BE2C (cell line): Measurements from ENCODE around the gene WDFY3.

Source experiments
- DNase-seq: peaks from one replicate; pipeline ENCODE4 v3.0.0-alpha.2; 2020
- H3K27me3 ChIP-seq: fragments of 250-450 bp; sonication (Bioruptor Pico); 2 replicates; pipeline ENCODE4 v1.5.1; 2020; ENCODE audit warnings: mild to moderate bottlenecking
- H3K36me3 ChIP-seq: fragments of 250-450 bp; sonication (Bioruptor Pico); 2 replicates; pipeline ENCODE4 v1.5.1; 2020; ENCODE audit warnings: mild to moderate bottlenecking
- H3K4me1 ChIP-seq: fragments of 250-450 bp; sonication (Bioruptor Pico); 2 replicates; pipeline ENCODE4 v1.5.1; 2020
- H3K4me3 ChIP-seq: 2 replicates; pipeline ENCODE4 v1.5.1; 2011; ENCODE audit warnings: low read depth, low read length
- H3K9me3 ChIP-seq: fragments of 250-450 bp; sonication (Bioruptor Pico); 2 replicates; pipeline ENCODE4 v1.5.1; 2020
- CTCF ChIP-seq: IDR thresholded peaks from 2 replicates; pipeline ENCODE4 v1.5.1; 2012; ENCODE audit warnings: mild to moderate bottlenecking, low read depth, low read length

The WDFY3 gene

GRCh38 chr4:84727491-84727890, 239.0 kb downstream of the WDFY3 start:
- H3K4me1 ChIP-seq: no peaks in the 10 kb centered on the region
- no peak for TF ChIP-seq CTCF

DNA sequence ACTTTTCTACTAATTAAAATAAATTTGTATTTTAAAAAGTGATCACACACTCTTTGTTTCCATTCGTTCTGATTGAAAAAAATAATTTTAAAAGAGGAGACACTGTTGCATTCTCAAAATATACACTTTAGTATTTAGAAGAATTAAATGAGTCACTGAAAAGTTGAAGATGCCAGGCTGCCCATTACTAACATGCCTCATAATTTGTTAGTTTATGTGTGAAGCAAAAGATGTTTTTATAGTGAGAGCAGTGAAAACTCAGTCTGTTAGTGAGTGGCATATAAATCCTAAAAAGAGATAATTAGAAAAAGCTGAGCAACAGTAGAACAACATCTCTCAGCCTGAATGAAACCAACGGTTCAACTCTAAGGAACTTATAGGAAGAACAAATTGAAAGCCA, 240.1 kb downstream of the WDFY3 start:
- H3K9me3 ChIP-seq: no peaks in the 10 kb centered on the region
- H3K4me1 ChIP-seq: no peaks in the 10 kb centered on the region
- no peak overlapping the region for H3K4me3 ChIP-seq
- peaks cover 16% of the 10 kb centered on the region for H3K36me3 ChIP-seq
- H3K27me3 ChIP-seq: no peaks in the 10 kb centered on the region
- DNase-seq: no peak
- TF ChIP-seq CTCF: no peak

More at GRCh38 chr4:84727491-84727890, 239.0 kb downstream of the WDFY3 start:
- DNase-seq: no peak
- peaks cover 11% of the 10 kb centered on the region for H3K36me3 ChIP-seq
- H3K27me3 ChIP-seq: no peaks in the 10 kb centered on the region
- no peak overlapping the region for H3K4me3 ChIP-seq
- no peaks in the 10 kb centered on the region for H3K9me3 ChIP-seq

DNA sequence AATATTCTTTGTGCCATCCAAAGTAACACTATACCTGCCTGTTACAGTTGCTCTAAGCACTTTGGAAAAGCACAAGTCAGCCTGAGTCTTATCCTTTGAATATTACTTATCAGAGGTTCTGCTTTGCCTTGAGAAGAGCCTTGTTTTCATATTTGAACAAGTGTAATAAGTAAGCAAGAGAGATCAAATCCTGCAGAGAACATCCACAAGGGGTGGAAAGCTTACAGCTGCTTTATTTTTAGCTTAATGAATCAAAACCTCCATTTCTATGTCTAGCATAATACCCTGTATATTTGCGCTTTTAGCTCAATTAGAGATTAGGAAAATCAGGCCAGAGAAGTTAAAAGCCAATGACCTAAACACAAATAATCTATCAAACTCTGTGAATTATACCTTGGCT, 243.8 kb downstream of the WDFY3 start:
- H3K27me3 ChIP-seq: no peaks in the 10 kb centered on the region
- DNase-seq: no peak
- no peak overlapping the region for H3K4me3 ChIP-seq
- H3K9me3 ChIP-seq: no peaks in the 10 kb centered on the region
- H3K4me1 ChIP-seq: no peaks in the 10 kb centered on the region
- peaks cover 34% of the 10 kb centered on the region for H3K36me3 ChIP-seq
- TF ChIP-seq CTCF: no peak

DNA sequence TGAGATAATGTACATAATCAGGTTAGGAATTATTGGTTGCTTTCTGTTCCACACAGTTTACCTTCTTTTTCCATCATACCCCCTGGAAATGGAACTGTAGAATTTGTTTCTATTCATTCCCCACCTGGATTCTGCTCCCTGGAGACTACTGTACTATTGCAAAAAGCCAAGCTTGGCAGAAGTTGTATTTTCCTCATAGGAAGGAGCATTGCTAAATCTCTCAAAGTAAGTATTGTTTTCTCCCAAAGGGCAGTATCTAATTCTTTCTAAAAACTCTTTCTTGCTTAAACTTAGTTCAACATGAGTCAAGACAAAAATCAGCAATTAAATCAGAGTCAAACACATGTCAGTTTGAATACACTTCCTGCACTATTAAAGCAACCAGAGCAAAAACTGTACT, 247.4 kb downstream of the WDFY3 start:
- no peaks in the 10 kb centered on the region for H3K9me3 ChIP-seq
- H3K4me3 ChIP-seq: no peak overlapping the region
- DNase-seq: no peak
- TF ChIP-seq CTCF: no peak
- H3K4me1 ChIP-seq: no peaks in the 10 kb centered on the region
- H3K36me3 ChIP-seq: peaks cover 31% of the 10 kb centered on the region
- H3K27me3 ChIP-seq: no peaks in the 10 kb centered on the region

GRCh38 chr4:84718699-84719098, 247.8 kb downstream of the WDFY3 start:
- Histone ChIP-seq H3K4me1 (no peaks in the 10 kb centered on the region), H3K36me3 (peaks cover 28% of the 10 kb centered on the region), H3K4me3 (no peak overlapping the region), H3K27me3 (no peaks in the 10 kb centered on the region), H3K9me3 (no peaks in the 10 kb centered on the region)
- no peak for DNase-seq
- no peak for TF ChIP-seq CTCF

- Histone ChIP-seq H3K27me3 (no peaks in the 10 kb centered on the region), H3K9me3 (no peaks in the 10 kb centered on the region), H3K36me3 (peaks cover 33% of the 10 kb centered on the region), H3K4me1 (no peaks in the 10 kb centered on the region), H3K4me3 (no peak overlapping the region)
- DNase-seq: no peak
- no peak for TF ChIP-seq CTCF
Observed at GRCh38 chr4:84710548-84710947, 255.9 kb downstream of the WDFY3 start.
